Naive thymus-derived CD4-positive, alpha-beta T cell (primary cell): ENCODE data around the gene GNL1. TPM values are rescaled to one million over a fixed set of nuclear protein-coding genes. Genes with fewer than 3 reads are reported as not detected.

Experiments used
- ATAC-seq: fragments of 150-1000 bp; cut with Tn5 transposase; 2 replicates; pipeline ENCODE4 v1.10.0; 2021; ENCODE audit warnings: mild to moderate bottlenecking, moderate library complexity
- CTCF ChIA-PET: fragments of 350-600 bp; sonication (Branson Sonifier 250); formaldehyde crosslinking; loops from one replicate; lab custom pipeline; 2021; ENCODE audit warnings: antibody characterized with exemption; lab: Charles Lee
- POLR2A ChIA-PET: fragments of 350-600 bp; sonication (Branson Sonifier 250); formaldehyde crosslinking; loops from one replicate; lab custom pipeline; 2021; ENCODE audit warnings: antibody characterized with exemption, inconsistent platforms; lab: Charles Lee
- DNase-seq, 9 donors: peaks; one replicate each; pipeline versions ENCODE4 v3.0.0 to v3.0.0-alpha.2; 2020 to 2022; ENCODE audit warnings: mixed read lengths in 1 of 9
- H3K27ac ChIP-seq: one replicate; pipeline ENCODE4 v1.7.0; 2013; ENCODE audit warnings: mild to moderate bottlenecking, low read depth, low read length, moderate library complexity
- H3K27me3 ChIP-seq, 2 donors: one replicate each; pipeline ENCODE4 v1.7.0; 2013; ENCODE audit warnings: low read length in 2 of 2, mild to moderate bottlenecking in 2 of 2, moderate library complexity in 2 of 2; ENCODE audit not compliant: control insufficient read depth in 2 of 2, insufficient read depth in 2 of 2
- H3K36me3 ChIP-seq, 3 experiments: 1 replicate in 2 of 3; 2 replicates in 1 of 3; pipeline ENCODE4 v1.7.0; 2013; ENCODE audit warnings: low read length in 3 of 3, mild to moderate bottlenecking in 3 of 3, moderate library complexity in 1 of 3; ENCODE audit not compliant: insufficient read depth in 3 of 3, control insufficient read depth in 2 of 3
- H3K4me1 ChIP-seq, 2 donors: one replicate each; pipeline ENCODE4 v1.7.0; 2013; ENCODE audit warnings: low read length in 2 of 2, mild to moderate bottlenecking in 2 of 2, moderate library complexity in 1 of 2; ENCODE audit not compliant: control insufficient read depth in 2 of 2, insufficient read depth in 2 of 2
- H3K4me3 ChIP-seq: 2 replicates; pipeline ENCODE4 v1.7.0; 2013; ENCODE audit warnings: mild to moderate bottlenecking, low read length
- H3K9me3 ChIP-seq, 3 experiments: 1 replicate in 2 of 3; 2 replicates in 1 of 3; pipeline ENCODE4 v1.7.0; 2013; ENCODE audit warnings: low read length in 3 of 3; ENCODE audit not compliant: control insufficient read depth in 2 of 3
- H3K27ac Mint-ChIP-seq, 9 donors: one replicate each; pipeline ENCODE4 v1.8.0; 2020 to 2022; ENCODE audit warnings: mixed read lengths in 9 of 9, mild to moderate bottlenecking in 8 of 9, moderate library complexity in 5 of 9, inconsistent platforms in 2 of 9
- H3K27me3 Mint-ChIP-seq, 5 donors: one replicate each; pipeline ENCODE4 v1.8.0; 2021 to 2022; ENCODE audit warnings: mixed read lengths in 5 of 5, mild to moderate bottlenecking in 1 of 5
- H3K36me3 Mint-ChIP-seq, 5 donors: one replicate each; pipeline ENCODE4 v1.8.0; 2020 to 2022; ENCODE audit warnings: mixed read lengths in 5 of 5, mild to moderate bottlenecking in 3 of 5, inconsistent platforms in 1 of 5
- H3K4me1 Mint-ChIP-seq, 7 donors: one replicate each; pipeline ENCODE4 v1.8.0; 2020 to 2022; ENCODE audit warnings: mixed read lengths in 7 of 7, mild to moderate bottlenecking in 3 of 7, inconsistent platforms in 1 of 7
- H3K4me3 Mint-ChIP-seq, 10 donors: one replicate each; pipeline ENCODE4 v1.8.0; 2020 to 2022; ENCODE audit warnings: mild to moderate bottlenecking in 10 of 10, mixed read lengths in 10 of 10, moderate library complexity in 6 of 10, inconsistent platforms in 2 of 10
- H3K9me3 Mint-ChIP-seq, 11 donors: one replicate each; pipeline ENCODE4 v1.8.0; 2020 to 2022; ENCODE audit warnings: mixed read lengths in 11 of 11, mild to moderate bottlenecking in 4 of 11, inconsistent platforms in 1 of 11, moderate library complexity in 1 of 11
- intact Hi-C, 2 donors: fragments of 100-400 bp; cut with micrococcal nuclease; formaldehyde crosslinking; loops; one replicate each; pipeline ENCODE4 v1.15.1; 2023
- polyA plus RNA-seq, 2 donors: library from polyadenylated mRNA; unstranded; fragments of 300-500 nt; fragmentation: Illumina TruSeq; gene quantifications; one replicate each; pipeline ENCODE4 v1.2.3, GENCODE V29; 2021
- total RNA-seq, 6 experiments: library from RNA in 5 of 6; stranded (reverse) in 5 of 6; gene quantifications; 1 replicate in 5 of 6; 2 replicates in 1 of 6; pipeline ENCODE4 v1.2.3 and lab custom pipeline; 2021 to 2026

Gene GNL1
- total and polyA plus RNA-seq, 7 experiments from 2014 or later = 27.7 to 190 (median 65.1) TPM

DNA sequence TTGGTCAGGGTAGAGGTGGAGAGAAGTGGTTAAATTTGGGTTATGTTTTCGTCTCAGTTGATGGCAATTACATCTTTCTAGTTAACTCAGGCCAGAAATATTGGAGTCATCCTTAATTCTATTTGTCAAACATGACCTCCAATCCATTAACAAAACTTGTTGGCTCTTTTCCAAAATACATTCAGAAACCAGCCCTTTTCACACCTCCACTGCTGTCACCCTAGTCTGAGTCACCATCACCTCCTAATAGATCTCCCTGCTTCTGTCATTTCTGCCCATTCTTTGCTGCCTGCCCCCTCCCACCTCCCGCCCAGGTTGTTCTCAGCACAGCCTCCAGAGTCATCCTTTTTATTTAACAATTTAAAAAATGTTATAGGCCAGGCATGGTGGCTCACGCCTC is 12.0 kb upstream of the GNL1 start:
- Mint-ChIP-seq H3K27me3 (peaks cover 0 to 4% (median 0%) of the 10 kb centered on the region in 5 donors), H3K4me1 (peaks cover 41 to 59% (median 52%) of the 10 kb centered on the region in 7 donors), H3K9me3 (peaks cover 0 to 5% (median 0%) of the 10 kb centered on the region in 11 donors), H3K27ac (peak overlapping the region in 5 of 9 donors; percentile 44 to 76 (median 69)), H3K4me3 (peak overlapping the region in 2 of 10 donors; percentile 21 to 34), H3K36me3 (peaks cover under 1 to 9% (median 2%) of the 10 kb centered on the region in 5 donors)
- DNase-seq (no peak), ATAC-seq (no peak)
- H3K4me1 ChIP-seq = peaks cover 23 to 29% of the 10 kb centered on the region in 2 donors
- no peaks in the 10 kb centered on the region for H3K9me3 ChIP-seq
- H3K4me3 ChIP-seq = no peak overlapping the region
- no peak overlapping the region for H3K27ac ChIP-seq
- peaks cover 0 to 5% (median 0%) of the 10 kb centered on the region in 3 experiments for H3K36me3 ChIP-seq
- intact Hi-C loops = no loop called here
- no peaks in the 10 kb centered on the region for H3K27me3 ChIP-seq
- ChIA-PET CTCF (interaction anchor here (0.7 kb wide), 1 partner anchor 23 kb away, joined by 3 read pairs; no protein-coding TSS in a partner anchor), POLR2A (interaction anchor here (1.0 to 3.7 kb wide), 2 partner anchors 15 to 46 kb away, joined by 3 to 59 read pairs; no protein-coding TSS in a partner anchor)

DNA sequence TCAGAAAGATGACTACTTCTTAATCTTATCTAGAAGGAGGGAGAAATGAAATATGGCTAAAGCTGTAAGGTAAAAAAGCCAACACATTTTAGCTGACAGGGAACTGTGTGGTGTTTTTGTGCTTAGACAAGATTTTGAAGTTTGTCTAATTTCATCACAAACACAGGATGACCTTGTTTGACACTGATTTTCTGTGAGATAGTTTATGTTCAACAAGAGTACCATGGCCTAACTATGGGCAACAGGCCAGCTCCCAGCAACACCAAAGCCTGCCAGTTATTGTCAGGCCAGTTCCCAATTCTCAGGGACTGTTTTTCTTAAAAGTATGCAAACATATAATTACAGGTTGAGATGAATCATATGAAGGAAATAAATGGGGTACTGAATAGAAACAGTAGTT is 9.5 kb upstream of the GNL1 start:
- H3K27ac Mint-ChIP-seq = peak overlapping the region in 5 of 9 donors; percentile 43 to 75 (median 64)
- Histone ChIP-seq H3K36me3 (peaks cover 0 to 14% (median 0%) of the 10 kb centered on the region in 3 experiments), H3K4me1 (peaks cover 8 to 12% of the 10 kb centered on the region in 2 donors), H3K27me3 (no peaks in the 10 kb centered on the region), H3K4me3 (no peak overlapping the region), H3K9me3 (no peaks in the 10 kb centered on the region), H3K27ac (no peak overlapping the region)
- POLR2A ChIA-PET = interaction anchor here (0.6 to 3.0 kb wide), 5 partner anchors 8 to 53 kb away, joined by 3 to 33 read pairs (median 9); partner anchors contain the start of gene PRR3
- peaks cover 17 to 45% (median 36%) of the 10 kb centered on the region in 7 donors for H3K4me1 Mint-ChIP-seq
- no peak for ATAC-seq
- no peak overlapping the region for H3K4me3 Mint-ChIP-seq
- H3K9me3 Mint-ChIP-seq = peaks cover 0 to 3% (median 0%) of the 10 kb centered on the region in 11 donors
- no peak for DNase-seq
- peaks cover 4 to 14% (median 12%) of the 10 kb centered on the region in 5 donors for H3K36me3 Mint-ChIP-seq
- H3K27me3 Mint-ChIP-seq = peaks cover 0 to 4% (median 0%) of the 10 kb centered on the region in 5 donors
- CTCF ChIA-PET = interaction anchor here (1.6 to 2.0 kb wide), 4 partner anchors 9 to 82 kb away, joined by 4 to 9 read pairs (median 5); partner anchors contain the start of gene PRR3
- intact Hi-C loops = no loop called here

DNA sequence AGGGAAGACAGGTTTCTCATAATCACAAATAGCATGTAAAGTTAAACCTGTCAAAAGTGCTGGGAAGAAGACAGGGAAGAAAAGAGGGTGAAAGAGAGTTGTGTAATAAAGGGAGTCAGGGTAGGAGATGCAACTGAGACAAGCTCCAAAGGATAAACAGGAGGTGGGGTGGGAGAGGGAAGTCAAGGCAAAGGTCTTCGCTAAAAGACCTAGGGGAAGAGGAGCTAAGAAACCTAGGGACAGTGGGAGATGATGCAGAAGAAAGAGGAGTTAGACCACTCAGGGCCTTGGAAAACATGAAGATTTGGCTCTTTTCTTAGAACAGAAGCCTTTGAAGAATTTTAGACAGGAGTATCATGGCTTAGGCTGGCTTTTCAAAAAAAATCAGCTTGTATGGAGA is 7.8 kb upstream of the GNL1 start:
- POLR2A ChIA-PET = interaction anchor here (0.6 to 2.8 kb wide), 6 partner anchors 8 to 84 kb away, joined by 3 to 11 read pairs (median 4); no protein-coding TSS in a partner anchor

DNA sequence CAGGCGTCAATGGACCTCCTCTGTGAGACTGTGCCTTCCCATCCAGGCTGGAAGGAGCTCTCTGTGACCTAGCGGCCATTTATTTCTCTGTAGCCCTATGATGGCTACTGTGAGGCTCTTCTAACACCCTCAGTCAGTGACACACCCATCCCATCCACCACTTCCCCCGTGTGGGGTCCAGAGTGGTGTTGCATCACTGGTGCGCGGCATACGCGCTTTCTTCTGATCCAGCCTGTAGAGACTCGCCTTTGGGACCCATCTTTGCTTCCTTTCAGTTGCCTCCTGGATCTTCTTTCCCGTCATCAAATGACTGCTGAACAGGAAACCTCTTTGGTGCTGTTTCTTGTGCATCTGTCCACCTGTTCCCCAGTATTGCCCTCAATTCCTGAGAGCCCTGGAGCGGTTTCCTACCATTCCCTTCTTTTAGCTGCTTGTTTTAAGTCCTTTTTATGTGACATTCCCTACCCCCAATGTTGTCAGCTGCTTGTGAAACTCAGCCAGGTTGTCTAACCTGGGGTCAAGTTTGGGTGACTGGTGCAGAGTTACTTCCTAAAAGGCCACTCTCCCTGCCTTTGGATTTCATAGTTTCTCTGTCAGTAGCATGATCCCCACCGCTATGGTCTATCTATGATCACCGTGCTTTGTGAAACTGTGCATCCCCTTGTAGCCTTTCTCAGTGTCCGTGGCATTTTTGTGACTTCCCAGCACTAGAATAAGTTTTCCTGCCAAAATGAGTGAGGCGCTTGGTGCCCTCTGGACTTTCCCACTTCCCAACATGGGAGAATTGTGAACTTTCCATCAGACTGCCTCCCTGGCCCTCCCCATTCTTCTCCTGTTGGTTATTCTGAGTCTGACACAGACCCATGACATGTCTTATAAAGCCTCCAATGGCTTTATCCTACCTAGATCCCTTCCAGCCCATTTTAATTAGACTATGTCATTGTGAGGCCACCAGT is 6.5 kb upstream of the GNL1 start:
- Histone ChIP-seq H3K27me3 (no peaks in the 10 kb centered on the region), H3K36me3 (peaks cover 0 to 14% (median 0%) of the 10 kb centered on the region in 3 experiments), H3K27ac (no peak overlapping the region), H3K9me3 (no peaks in the 10 kb centered on the region), H3K4me1 (peaks cover 8 to 9% of the 10 kb centered on the region in 2 donors), H3K4me3 (no peak overlapping the region)
- no peak overlapping the region for H3K4me3 Mint-ChIP-seq
- DNase-seq (no peak), ATAC-seq (no peak)
- H3K27ac Mint-ChIP-seq = peak overlapping the region in 7 of 9 donors; percentile 7 to 62 (median 36)
- ChIA-PET POLR2A (interaction anchor here (1.4 kb wide), 1 partner anchor 53 kb away, joined by 3 read pairs; no protein-coding TSS in a partner anchor), CTCF (interaction anchor here (0.7 to 1.4 kb wide), 3 partner anchors 11 to 353 kb away, joined by 3 to 6 read pairs (median 4); no protein-coding TSS in a partner anchor)
- H3K9me3 Mint-ChIP-seq = peaks cover 0 to 3% (median 0%) of the 10 kb centered on the region in 11 donors
- H3K36me3 Mint-ChIP-seq = peaks cover 4 to 17% (median 13%) of the 10 kb centered on the region in 5 donors
- H3K4me1 Mint-ChIP-seq = peaks cover 18 to 51% (median 38%) of the 10 kb centered on the region in 7 donors
- no peaks in the 10 kb centered on the region for H3K27me3 Mint-ChIP-seq
- intact Hi-C loops = no loop called here

More for the DNA sequence above, 7.8 kb upstream of the GNL1 start:
- Histone ChIP-seq H3K27me3 (no peaks in the 10 kb centered on the region), H3K4me1 (peaks cover 0 to 3% of the 10 kb centered on the region in 2 donors), H3K9me3 (no peaks in the 10 kb centered on the region), H3K4me3 (no peak overlapping the region), H3K27ac (no peak overlapping the region), H3K36me3 (peaks cover 0 to 14% (median 0%) of the 10 kb centered on the region in 3 experiments)
- Mint-ChIP-seq H3K36me3 (peaks cover 4 to 17% (median 13%) of the 10 kb centered on the region in 5 donors), H3K4me3 (no peak overlapping the region), H3K9me3 (peaks cover 0 to 3% (median 0%) of the 10 kb centered on the region in 11 donors), H3K27me3 (no peaks in the 10 kb centered on the region), H3K27ac (peak overlapping the region in 6 of 9 donors; percentile 34 to 86 (median 42)), H3K4me1 (peaks cover 14 to 41% (median 33%) of the 10 kb centered on the region in 7 donors)
- ATAC-seq = no peak
- no peak for DNase-seq
- intact Hi-C loops = no loop called here
- CTCF ChIA-PET = interaction anchor here (0.7 to 1.4 kb wide), 4 partner anchors 10 to 33 kb away, joined by 3 to 6 read pairs (median 4); no protein-coding TSS in a partner anchor

DNA sequence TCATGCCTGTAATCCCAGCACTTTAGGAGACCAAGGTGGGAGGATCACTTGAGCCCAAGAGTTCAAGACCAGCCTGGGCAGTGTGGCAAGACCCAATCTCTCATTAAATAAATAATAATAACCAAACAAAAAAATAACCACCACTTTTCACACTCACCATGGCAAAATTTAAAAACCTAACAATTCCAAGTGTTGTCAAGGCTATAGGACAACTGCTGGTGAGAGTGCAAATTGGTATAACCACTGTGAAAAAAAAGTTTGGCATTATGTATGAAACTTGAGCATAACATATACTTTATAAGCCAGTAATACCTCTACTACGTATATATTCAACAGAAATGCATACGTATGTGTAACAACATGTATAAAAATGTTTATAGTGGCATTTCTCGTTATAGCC is 4.6 kb upstream of the GNL1 start:
- ATAC-seq (no peak), DNase-seq (no peak)
- Histone ChIP-seq H3K27me3 (no peaks in the 10 kb centered on the region), H3K9me3 (no peaks in the 10 kb centered on the region), H3K36me3 (peaks cover 0 to 23% (median 0%) of the 10 kb centered on the region in 3 experiments), H3K4me3 (no peak overlapping the region), H3K27ac (no peak overlapping the region), H3K4me1 (peaks cover 8 to 12% of the 10 kb centered on the region in 2 donors)
- intact Hi-C loops = no loop called here
- Mint-ChIP-seq H3K36me3 (peaks cover 4 to 17% (median 14%) of the 10 kb centered on the region in 5 donors), H3K4me3 (no peak overlapping the region), H3K9me3 (peaks cover 0 to 5% (median 0%) of the 10 kb centered on the region in 11 donors), H3K27ac (peak overlapping the region in 1 of 9 donors; percentile 69), H3K27me3 (no peaks in the 10 kb centered on the region), H3K4me1 (peaks cover 16 to 55% (median 43%) of the 10 kb centered on the region in 7 donors)
- ChIA-PET POLR2A (interaction anchor here (1.0 to 1.4 kb wide), 3 partner anchors 9 to 50 kb away, joined by 3 to 6 read pairs (median 3); partner anchors contain the start of gene ABCF1), CTCF (no interaction called here)

DNA sequence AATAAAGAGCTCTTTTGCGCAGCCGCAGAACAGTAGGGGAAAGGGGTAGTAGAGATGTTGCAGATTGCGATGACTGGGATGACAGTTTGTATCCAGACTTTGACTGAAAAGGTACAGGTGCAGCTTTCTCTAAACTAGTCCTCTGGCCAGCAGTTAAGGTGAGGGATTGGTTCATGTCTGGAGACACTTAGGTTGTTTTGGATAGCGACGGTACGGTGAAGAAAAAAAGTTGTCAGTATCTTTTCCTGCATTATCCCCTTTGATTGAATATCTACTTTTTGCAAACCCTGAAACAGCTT is 1.3 kb upstream of the GNL1 start:
- H3K4me3 Mint-ChIP-seq = peak overlapping the region; percentile 92 to 100 (median 98)
- no peak for ATAC-seq
- no peaks in the 10 kb centered on the region for H3K27me3 ChIP-seq
- H3K9me3 ChIP-seq = no peaks in the 10 kb centered on the region
- peak overlapping the region; percentile 97 for H3K27ac ChIP-seq
- peaks cover 0 to 5% (median 0%) of the 10 kb centered on the region in 11 donors for H3K9me3 Mint-ChIP-seq
- intact Hi-C loops = loop anchor here (2.0 to 5.0 kb wide), 6 partner anchors 125 to 1065 kb away; partner anchors contain the start of genes TRIM39 (in 2 of the 2), GTF2H4 (in 1 of the 2), PPP1R11 (in 1 of the 2) and PRRC2A (in 1 of the 2)
- H3K4me1 Mint-ChIP-seq = peaks cover 25 to 64% (median 50%) of the 10 kb centered on the region in 7 donors
- H3K4me1 ChIP-seq = peaks cover 8 to 19% of the 10 kb centered on the region in 2 donors
- DNase-seq = no peak
- H3K36me3 ChIP-seq = peaks cover 0 to 41% (median 0%) of the 10 kb centered on the region in 3 experiments
- no peaks in the 10 kb centered on the region for H3K27me3 Mint-ChIP-seq
- peak overlapping the region; percentile 98 to 100 (median 99) for H3K27ac Mint-ChIP-seq
- ChIA-PET CTCF (interaction anchor here (0.6 to 5.1 kb wide), 9 partner anchors 9 to 83 kb away, joined by 3 to 41 read pairs (median 3); partner anchors contain the start of gene ABCF1), POLR2A (interaction anchor here (0.6 to 7.0 kb wide), 17 partner anchors 9 to 232 kb away, joined by 3 to 108 read pairs (median 4); partner anchors contain the start of genes ABCF1, MRPS18B, PPP1R10 and TRIM39)
- peaks cover 5 to 22% (median 10%) of the 10 kb centered on the region in 5 donors for H3K36me3 Mint-ChIP-seq
- peak overlapping the region; percentile 97 for H3K4me3 ChIP-seq
